ENCODE measurements around the gene CDKAL1.

DNA sequence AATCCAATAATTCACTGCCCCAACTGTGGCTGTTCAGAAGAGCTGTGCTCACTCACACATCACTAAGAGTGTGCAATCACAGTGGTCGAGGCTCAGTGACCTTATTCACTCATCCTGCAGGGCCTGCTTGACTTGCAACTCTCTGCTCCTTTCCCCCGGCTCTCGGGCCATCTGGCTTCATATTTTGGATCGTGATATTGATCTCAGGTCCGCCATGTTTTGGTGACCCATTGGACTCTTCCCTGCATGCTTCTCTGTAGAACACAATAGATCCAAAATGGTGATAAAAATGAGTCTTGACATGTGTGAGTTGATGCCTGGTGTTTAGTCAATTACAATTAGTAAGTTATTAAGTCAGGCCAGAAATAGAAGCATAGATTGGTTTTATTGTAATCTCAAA lies 745.4 kb downstream of the CDKAL1 start:
- TF ChIP-seq, protein P1, sequence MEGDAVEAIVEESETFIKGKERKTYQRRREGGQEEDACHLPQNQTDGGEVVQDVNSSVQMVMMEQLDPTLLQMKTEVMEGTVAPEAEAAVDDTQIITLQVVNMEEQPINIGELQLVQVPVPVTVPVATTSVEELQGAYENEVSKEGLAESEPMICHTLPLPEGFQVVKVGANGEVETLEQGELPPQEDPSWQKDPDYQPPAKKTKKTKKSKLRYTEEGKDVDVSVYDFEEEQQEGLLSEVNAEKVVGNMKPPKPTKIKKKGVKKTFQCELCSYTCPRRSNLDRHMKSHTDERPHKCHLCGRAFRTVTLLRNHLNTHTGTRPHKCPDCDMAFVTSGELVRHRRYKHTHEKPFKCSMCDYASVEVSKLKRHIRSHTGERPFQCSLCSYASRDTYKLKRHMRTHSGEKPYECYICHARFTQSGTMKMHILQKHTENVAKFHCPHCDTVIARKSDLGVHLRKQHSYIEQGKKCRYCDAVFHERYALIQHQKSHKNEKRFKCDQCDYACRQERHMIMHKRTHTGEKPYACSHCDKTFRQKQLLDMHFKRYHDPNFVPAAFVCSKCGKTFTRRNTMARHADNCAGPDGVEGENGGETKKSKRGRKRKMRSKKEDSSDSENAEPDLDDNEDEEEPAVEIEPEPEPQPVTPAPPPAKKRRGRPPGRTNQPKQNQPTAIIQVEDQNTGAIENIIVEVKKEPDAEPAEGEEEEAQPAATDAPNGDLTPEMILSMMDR (IDR thresholded peaks at IDR 0.05; ENCODE audit: borderline replicate concordance, extremely low read depth, low read length, poor library complexity, severe bottlenecking): no peak
- TF ChIP-seq EZH2 (IDR thresholded peaks at IDR 0.05; ENCODE audit: borderline replicate concordance, low read depth, low read length, severe bottlenecking): no peak

All from DND-41 (cell line).